Mucosa of gallbladder (tissue), 1 donor: ENCODE data around the gene PBX4. TPM values are rescaled to one million over a fixed set of nuclear protein-coding genes. Genes with fewer than 3 reads are reported as not detected.

Experiments used
- DNase-seq: peaks from one replicate; pipeline ENCODE4 v3.0.0-alpha.2; 2020; ENCODE audit warnings: low spot score
- total RNA-seq: library from RNA; stranded (reverse); gene quantifications from one replicate; pipeline ENCODE4 v1.2.1, GENCODE V29; 2021
- donor health status: DM: no; HTN: no; CAD: no.

Gene PBX4
- total RNA-seq, 1 donor from 2014 or later: 9.9 TPM

DNA sequence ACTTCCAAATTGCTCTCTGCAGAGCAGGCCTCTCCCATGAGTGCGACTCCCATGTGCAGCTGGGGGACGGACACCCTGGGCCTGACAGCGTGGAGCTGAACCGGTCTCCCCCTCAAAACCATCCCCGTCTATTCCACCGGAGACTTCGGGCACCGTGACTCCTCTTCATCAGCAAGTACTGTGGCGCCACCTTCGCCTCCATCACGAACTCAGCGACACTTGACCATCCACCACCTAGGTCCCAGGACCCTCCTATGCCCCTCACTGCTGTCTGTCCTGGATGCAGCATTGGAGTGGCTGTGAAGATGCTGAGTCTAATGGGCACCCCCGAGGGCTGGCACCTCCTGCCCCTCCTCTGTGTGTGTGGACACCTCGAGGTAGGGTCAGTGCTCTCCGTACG, 59.9 kb downstream of the PBX4 start:
- no peak for DNase-seq

DNA sequence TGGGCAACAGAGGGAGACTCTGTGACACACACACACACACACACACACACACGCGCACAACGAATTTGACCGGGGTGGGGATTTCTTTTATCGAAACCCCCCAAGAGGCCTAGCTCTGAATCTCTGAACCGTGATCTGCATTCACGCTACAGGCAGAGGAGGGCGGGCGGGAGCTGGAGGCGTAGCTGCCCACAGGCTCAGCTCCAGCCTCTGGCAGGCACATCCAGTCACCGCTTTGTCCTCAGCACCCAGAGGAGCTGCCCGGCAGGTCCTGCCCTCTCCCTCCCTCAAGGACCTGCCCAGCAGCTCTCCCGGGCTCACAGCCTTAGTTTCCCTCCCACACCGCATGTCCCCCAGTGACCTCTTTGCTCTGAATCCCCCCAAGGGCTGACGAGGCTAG, 60.4 kb downstream of the PBX4 start:
- DNase-seq: no peak

DNA sequence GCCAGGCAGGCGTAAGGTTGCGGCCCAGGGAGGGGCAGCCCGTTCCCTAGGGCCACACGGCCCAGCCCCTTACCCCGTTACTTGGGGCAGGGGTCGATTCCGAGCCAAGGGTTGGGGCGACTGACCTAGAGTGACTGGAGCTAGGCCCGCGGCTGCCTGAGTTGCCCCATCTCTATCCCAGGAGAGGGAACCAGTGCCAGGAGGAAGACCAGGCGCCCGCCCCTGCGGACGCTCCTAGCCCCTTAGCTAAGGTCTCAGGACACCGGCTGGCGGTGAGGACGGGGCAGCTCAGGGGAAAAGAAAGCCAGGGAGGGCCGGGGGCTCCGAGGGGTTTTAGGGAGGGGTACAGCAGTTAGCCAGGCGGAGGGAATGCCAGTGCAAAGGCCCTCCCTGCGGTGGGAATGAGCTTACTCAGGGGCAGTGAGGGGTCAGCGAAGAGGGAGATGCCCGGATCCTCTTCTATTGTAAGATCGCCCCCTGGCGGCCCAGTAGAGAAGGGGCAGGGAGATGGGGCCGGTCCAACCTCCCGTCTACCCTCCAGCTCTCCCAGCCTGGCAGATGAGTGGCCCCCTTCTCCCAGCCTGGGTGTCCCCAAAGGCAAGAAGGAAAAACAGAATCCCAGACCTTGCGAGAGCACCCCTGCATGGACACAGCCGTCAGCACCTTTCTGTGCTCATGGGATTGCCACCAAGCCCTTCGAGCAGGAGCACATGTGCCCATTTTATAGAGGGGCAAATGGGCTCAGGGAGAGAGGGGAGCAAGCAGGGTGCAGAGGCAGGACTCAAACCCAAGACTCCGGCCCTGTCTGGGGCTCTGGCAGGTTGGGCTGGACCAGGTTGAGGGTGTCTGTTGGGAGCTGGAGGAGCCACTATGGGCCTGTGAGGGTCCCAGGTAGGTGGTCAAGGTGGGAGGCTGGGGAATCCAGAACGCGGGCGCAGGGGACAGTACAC, 64.1 kb downstream of the PBX4 start:
- DNase-seq: no peak

DNA sequence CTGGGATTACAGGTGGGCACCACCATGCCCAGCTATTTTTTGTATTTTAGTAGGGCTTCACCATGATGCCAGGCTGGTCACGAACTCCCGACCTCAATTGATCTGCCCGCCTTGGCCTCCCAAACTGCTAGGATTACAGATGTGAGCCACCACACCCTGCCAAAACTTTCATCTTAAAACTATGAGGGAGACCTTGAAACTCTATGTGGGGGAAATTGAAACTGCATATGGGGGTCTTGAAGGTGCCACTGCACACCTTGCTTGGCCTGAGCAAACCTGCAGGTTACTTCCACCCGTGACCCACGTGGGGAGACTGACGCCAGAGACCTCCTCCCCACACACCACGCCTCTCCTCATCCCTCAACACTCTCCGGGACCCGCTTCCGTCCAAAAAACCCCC, 64.8 kb downstream of the PBX4 start:
- DNase-seq: no peak

DNA sequence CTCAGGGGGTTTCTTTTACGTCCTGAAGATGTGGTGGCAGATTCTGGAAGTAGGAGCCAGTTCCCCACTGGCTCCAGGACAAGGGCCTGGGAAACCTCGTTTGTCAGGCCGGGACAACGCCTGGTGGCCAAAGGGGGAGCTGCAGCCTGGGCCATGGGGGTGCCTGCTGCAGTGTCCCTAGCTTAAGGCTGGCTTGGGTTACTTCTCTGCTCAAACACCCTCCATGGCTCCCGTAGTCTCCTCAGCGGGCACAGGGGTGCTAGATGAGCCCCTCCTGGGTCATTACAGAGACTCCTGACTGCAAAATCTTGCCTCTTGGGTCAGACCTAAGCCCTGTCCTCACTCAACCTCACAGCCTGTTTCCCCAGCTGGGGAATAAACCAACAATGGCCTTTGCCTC, 65.7 kb downstream of the PBX4 start:
- DNase-seq: no peak

DNA sequence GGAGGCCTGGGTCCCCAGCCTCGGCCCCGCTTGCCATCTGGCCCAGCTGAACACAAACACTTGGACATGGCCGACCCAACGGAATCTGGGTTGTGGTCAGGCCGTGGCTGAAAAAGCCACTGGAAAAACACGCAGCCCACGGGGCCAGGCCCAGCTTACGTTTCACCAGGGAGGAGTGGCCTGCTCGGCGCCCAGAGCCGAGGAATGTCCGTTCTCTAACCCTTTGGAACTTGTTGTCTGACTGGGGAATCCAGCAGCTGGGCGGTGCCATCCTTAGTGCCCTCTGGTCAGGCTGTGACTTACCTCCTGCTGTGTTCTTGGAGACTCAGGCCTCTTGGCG, 66.7 kb downstream of the PBX4 start:
- DNase-seq: no peak

DNA sequence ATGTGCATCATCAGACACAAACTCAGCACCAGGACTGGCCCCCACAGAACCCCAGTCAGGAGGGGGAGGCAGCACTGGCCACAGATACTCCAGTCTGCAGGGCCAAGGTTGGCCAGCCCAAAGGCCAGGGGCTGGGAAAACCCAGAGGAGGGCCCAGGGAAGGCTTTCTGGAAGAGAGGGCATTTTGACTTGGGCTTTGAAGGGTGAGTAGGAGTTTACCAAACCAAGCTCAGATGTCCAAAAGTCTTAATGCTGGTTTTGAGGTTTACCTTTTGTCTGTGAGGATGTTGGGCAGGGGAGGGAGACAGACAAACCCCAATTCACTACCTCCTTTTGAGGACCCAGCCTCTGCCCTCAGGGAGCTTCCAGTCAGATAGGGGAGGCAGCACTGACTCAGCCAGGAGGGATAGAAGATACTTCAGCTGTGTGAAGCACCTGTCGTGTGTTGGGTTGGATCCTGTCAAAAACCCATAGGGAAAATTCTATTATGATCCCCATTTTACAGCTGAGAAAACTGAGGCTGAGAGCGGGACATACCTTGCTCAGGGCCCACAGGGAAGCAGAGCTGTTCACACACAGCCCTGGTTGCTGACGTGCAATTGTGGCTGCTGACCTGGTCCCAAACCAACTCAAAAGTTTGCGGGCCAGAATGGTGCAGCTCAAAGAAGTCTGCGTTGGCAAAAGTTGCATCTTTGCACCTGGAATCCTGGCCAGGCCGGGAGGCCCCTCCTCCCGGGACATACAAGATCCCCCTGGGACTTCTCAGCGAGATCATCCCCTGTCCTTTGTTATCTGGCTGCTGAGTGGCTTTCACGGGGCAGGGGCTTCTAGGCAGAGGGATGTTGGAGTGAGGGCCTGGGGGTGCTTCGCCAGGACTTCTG, 67.3 kb downstream of the PBX4 start:
- no peak for DNase-seq

DNA sequence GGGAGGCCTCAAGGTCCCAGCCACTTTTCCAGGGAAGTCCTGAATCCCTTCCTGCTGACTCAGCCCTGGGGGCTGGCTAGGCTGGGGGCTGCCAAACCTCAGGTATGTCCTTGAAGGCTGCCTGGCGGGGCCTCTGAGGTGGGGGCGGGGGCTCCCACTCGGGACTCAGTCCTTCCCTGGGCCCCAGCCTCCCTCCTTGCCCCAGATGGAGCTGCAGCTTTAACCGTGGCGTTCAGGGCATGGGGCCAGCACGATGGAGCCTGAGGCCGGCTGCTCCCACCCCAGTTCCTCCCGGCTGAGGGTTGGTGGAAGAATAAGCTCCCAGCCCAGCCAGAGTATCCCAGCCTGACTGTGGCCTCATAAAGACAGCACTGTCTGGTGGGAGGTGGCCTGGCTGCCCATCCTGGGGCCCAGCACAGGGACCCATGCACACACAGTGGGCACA, 68.0 kb downstream of the PBX4 start:
- DNase-seq: no peak

DNA sequence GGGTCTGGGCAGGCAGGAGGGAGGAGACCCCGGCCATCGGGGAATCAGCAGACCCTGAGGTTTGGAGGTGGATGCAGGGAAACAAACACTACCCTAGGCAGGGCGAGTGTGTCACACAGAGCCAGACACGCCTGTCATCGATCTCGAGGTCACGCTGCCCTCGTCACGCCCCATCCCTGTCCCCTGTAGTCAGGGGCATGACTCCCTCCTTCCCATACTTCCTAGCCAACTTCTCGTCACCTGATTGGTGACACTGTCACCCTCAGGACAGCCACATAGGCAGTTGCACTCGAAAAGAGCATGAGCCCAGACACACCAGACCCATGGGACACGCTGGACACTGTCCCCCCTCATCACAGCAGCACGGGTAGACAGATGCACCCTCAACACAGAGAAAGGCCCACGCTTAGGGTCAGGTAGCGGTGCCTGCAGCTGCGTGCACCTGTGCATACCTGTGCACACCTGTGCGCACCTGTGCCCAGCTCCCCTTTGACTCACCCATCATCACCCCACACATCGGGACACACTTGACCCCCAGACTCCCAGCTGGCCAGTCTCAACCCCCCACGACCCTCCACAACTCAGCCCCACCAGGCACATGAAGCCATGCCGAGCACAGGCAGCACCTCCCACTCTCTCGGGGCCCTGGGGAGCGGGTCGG, 68.6 kb downstream of the PBX4 start:
- DNase-seq: no peak

DNA sequence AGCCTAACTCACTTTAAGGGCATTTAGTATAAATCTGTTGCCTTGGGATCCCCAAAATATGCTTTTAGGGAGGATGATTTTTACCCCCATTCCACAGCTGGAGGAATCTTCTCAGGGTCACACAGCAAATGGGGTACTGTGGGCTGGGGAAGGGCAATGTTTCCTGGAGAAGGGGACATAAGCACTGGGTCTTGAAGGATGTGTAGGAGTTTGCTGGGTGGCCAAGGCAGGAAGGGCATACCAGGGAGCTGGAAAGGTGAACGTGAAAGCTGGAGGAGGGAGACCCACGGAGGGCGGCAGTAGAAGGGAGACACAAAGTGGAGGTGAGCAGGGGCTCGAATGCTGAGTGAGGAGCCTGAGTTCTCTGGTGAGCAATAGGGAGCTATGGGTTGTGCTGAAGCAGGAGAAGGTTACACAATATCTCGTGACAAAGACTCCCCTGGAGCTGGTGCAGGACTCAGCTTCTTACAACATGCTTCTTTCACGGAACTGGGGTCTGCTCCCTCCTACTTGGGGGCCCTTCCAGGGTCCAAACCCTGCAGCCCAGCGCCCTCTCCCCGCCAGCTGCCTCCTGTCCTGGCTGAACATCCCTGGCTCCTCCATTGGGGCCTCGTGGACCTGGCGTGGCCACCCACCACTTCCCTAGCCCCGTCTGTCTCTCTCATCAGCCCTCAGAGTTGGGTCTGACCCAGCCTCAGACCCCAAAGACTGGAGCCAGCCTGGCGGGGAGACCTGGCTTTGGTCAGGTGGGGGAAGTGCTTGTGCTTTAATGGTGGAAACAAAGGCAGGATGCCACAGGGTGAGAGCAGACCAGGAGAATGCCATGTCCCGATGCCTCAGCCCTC, 69.3 kb downstream of the PBX4 start:
- DNase-seq: no peak

DNA sequence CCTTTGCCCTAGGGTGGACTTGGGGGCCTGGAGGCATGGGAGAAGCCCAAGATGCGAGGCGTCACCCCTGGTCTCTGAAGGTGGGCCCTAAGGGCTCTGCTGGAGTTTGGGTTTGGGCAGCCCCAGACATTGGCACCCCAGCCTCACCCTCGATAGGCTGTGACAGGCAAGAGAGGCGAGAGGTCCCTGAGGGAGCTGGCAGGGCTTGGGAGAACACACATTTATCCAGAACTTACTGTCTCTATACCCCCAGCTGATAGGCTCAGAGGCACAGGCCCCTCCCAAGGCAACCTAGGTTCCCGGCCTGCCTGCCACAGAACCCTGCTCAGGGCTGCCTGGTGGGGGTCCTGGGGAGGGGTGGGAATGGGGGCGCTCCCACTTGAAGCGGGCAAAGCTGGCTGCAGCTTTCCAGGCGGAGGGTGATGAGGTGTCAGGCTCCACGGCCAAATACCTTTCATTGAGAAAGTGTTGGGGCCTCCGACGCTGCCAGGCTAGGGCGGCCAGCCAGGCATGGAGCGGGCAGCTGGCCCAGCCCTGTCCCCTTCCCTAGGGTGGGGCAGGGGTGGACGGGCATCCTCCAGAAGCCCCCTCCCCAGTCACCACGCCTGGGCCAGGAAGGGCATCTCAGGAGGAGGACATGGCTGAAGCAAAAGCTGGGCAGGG, 70.7 kb downstream of the PBX4 start:
- DNase-seq: no peak

DNA sequence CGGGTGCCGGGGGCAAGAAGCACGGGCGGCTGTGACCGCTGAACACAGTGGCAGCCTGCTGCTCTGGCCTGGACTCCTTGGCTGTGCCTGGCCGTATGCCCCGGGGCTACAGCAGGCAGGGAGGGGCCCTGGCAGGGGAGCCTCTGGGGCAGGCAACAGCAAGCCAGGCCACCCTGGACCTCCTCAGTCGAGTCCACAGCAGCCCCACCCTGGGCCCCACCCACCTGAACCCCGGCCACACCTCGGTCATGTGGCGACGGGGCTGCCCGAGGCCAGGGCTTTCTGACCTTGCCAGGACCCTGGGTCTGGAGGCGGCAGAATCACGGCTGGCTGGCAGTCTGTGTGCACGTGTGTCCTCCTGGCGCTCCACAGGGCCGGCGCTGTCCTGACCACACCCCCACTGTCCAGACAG, 71.7 kb downstream of the PBX4 start:
- DNase-seq: no peak

DNA sequence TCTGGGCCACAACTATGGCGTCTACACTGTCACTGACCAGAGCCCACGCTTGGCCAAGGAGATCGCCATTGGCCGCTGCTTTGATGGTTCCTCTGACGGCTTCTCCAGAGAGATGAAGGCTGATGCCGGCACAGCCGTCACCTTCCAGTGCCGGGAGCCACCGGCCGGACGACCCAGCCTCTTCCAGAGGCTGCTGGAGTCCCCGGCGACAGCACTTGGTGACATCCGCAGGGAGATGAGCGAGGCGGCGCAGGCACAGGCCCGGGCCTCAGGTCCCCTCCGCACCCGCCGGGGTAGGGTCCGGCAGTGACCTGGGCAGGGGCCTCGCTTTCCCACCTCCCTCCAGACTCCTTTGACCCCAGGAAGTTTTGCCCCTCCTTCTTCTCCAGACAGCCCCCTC, 72.8 kb downstream of the PBX4 start:
- DNase-seq: no peak

DNA sequence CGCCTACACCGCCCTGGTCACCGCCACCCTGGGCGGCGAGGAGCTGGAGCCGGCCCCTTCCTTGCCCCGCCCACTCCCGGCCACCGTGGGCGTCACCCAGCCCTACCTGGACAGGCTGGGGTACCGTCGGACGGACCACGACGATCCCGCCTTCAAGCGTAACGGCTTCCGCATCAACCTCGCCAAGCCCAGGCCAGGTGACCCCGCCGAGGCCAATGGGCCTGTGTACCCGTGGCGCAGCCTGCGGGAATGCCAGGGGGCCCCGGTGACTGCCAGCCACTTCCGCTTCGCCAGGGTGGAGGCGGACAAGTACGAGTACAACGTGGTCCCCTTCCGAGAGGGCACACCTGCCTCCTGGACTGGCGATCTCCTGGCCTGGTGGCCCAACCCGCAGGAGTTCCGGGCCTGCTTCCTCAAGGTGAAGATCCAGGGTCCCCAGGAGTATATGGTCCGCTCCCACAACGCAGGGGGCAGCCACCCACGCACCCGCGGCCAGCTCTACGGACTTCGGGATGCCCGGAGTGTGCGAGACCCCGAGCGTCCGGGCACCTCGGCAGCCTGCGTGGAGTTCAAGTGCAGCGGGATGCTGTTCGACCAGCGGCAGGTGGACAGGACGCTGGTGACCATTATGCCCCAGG, 73.4 kb downstream of the PBX4 start:
- no peak for DNase-seq

DNA sequence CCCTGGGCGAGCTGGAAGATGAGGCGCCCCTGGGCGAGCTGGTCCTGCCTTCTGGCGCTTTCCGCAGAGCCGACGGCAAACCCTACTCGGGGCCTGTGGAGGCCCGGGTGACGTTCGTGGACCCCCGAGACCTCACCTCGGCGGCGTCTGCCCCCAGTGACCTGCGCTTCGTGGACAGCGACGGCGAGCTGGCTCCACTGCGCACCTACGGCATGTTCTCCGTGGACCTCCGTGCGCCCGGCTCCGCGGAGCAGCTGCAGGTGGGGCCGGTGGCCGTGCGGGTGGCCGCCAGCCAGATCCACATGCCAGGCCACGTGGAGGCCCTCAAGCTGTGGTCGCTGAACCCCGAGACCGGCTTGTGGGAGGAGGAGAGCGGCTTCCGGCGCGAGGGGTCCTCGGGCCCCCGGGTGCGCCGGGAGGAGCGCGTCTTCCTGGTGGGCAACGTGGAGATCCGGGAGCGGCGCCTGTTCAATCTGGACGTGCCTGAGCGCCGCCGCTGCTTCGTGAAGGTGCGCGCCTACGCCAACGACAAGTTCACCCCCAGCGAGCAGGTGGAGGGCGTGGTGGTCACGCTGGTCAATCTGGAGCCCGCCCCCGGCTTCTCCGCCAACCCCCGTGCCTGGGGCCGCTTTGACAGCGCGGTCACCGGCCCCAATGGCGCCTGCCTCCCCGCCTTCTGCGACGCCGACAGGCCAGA, 74.1 kb downstream of the PBX4 start:
- DNase-seq: no peak

DNA sequence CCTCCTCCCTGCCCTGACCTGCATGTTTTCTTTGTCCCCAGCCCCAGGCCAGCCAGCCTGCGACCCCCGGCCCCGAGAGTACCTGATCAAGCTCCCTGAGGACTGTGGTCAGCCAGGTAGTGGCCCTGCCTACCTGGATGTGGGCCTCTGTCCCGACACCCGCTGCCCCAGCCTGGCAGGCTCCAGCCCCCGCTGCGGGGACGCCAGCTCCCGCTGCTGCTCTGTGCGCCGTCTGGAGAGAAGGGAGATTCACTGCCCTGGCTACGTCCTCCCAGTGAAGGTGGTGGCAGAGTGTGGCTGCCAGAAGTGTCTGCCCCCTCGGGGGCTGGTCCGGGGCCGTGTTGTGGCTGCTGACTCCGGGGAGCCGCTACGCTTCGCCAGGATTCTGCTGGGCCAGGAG, 74.8 kb downstream of the PBX4 start:
- no peak for DNase-seq

DNA sequence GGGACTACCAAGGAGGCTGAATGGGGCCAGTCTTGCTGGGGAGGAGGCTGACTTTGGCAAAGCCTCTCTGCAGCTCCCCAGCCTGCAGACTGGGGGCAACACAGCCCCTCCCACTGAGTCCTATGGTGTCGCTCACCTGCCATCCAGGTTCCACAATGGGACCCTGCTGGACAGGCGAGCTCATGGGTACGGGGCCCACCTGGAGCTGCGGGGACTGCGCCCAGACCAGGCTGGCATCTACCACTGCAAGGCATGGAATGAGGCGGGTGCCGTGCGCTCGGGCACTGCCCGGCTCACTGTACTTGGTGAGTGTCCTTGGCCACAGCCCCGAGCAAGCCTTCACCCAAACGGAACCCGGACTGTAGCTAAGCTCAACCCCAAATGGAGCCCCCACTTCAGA, 75.4 kb downstream of the PBX4 start:
- no peak for DNase-seq

DNA sequence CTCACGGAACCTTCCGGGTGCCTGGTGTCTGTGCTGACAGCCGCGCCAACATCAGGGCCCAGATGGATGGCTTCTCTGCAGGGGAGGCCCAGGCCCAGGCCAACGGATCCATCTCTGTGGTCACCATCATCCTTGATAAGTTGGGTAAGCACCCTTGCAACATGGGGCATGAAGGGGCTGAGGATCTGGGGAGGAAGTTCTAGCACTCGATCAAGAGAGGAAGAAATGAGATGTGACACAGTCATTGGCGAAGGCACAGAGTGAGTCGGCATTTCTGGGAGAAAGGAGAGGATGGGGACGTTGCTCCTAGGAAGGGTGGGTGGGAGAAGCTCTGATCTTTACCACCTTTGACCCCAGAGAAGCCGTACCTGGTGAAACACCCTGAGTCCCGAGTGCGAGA, 76.0 kb downstream of the PBX4 start:
- no peak for DNase-seq

DNA sequence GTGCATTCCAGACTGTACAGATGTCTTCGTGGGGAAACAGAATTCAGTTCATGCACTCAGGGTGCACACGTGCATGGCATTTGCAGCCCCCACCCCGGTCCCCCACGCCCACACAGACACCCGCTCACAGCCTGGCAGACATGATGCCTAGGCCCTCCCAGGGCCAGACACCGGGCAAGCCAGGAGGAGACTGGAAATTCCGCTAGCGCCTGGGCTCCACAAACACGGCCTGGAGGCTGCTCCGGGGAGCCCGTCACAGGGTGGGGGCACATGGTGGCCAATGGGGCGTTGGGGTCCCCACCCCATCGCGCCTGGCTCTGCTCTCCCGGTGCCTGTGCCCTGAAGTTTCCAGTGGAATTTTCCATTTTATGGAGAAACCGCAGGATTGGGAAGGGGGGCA, 76.9 kb downstream of the PBX4 start:
- no peak for DNase-seq
